GM12878 (cell line): Measurements from ENCODE around the gene RAPGEF1. TPM values are rescaled to one million over a fixed set of nuclear protein-coding genes. Genes with fewer than 3 reads are reported as not detected.

ENCODE experiments used
- BACH1 ChIP-seq: fragments of 450-650 bp; IDR thresholded peaks from 2 replicates; pipeline ENCODE4 v1.6.1; 2017; ENCODE audit warnings: mild to moderate bottlenecking, borderline replicate concordance
- CREB1 ChIP-seq: IDR thresholded peaks from 2 replicates; pipeline ENCODE4 v1.6.1; 2012; ENCODE audit warnings: low read depth, mild to moderate bottlenecking, inconsistent platforms
- CTCF ChIP-seq, 3 experiments: IDR thresholded peaks in 2 of 3; conservative IDR thresholded peaks in 1 of 3; 2 replicates each; pipeline ENCODE4 v1.5.1; 2011; ENCODE audit warnings: low read depth in 3 of 3, low read length in 3 of 3, mild to moderate bottlenecking in 3 of 3, control low read depth in 2 of 3, moderate library complexity in 2 of 3, inconsistent platforms in 1 of 3, mixed read lengths in 1 of 3; ENCODE audit not compliant: control insufficient read depth in 2 of 3, insufficient read depth in 1 of 3; ENCODE audit errors: extremely low read depth in 1 of 3
- DPF2 ChIP-seq: fragments of 450-650 bp; IDR thresholded peaks from 2 replicates; pipeline ENCODE4 v1.6.1; 2017; ENCODE audit warnings: mild to moderate bottlenecking
- E2F8 ChIP-seq: fragments of 450-650 bp; IDR thresholded peaks from 2 replicates; pipeline ENCODE4 v1.6.1; 2018; ENCODE audit warnings: mild to moderate bottlenecking, low read depth, moderate library complexity; ENCODE audit not compliant: partially characterized antibody
- FOXK2 ChIP-seq: fragments of 450-650 bp; IDR thresholded peaks from 2 replicates; pipeline ENCODE4 v1.6.1; 2017; ENCODE audit warnings: mild to moderate bottlenecking, moderate library complexity
- IKZF2 ChIP-seq, 2 experiments: fragments of 450-650 bp; IDR thresholded peaks; 2 replicates each; pipeline ENCODE4 v1.6.1; 2017; ENCODE audit warnings: mild to moderate bottlenecking in 2 of 2, moderate library complexity in 2 of 2
- IRF5 ChIP-seq: fragments of 450-650 bp; IDR thresholded peaks from 2 replicates; pipeline ENCODE4 v1.6.1; 2017; ENCODE audit warnings: borderline replicate concordance
- JUNB ChIP-seq: IDR thresholded peaks from 2 replicates; pipeline ENCODE4 v1.6.1; 2016; ENCODE audit warnings: antibody characterized with exemption, mild to moderate bottlenecking
- MTA2 ChIP-seq: fragments of 450-650 bp; IDR thresholded peaks from 2 replicates; pipeline ENCODE4 v1.6.1; 2016; ENCODE audit warnings: low read depth, mild to moderate bottlenecking, moderate library complexity
- MYB ChIP-seq: fragments of 150-350 bp; IDR thresholded peaks from 2 replicates; pipeline ENCODE4 v1.6.1; 2014; ENCODE audit warnings: mild to moderate bottlenecking, low read depth, low read length, borderline replicate concordance
- RBBP5 ChIP-seq: fragments of 200-600 bp; sonication (generic); conservative IDR thresholded peaks from 2 replicates; pipeline ENCODE4 v1.6.1; 2016
- SMAD1 ChIP-seq: fragments of 450-650 bp; IDR thresholded peaks from 2 replicates; pipeline ENCODE4 v1.6.1; 2018; ENCODE audit warnings: mild to moderate bottlenecking, low read depth; ENCODE audit not compliant: partially characterized antibody
- SPI1 ChIP-seq: IDR thresholded peaks from 2 replicates; pipeline ENCODE4 v1.6.1; 2011; ENCODE audit warnings: low read depth, mild to moderate bottlenecking, low read length, moderate library complexity, borderline replicate concordance; ENCODE audit not compliant: insufficient read depth
- SUPT20H ChIP-seq: IDR thresholded peaks from 2 replicates; pipeline ENCODE4 v1.6.1; 2011; ENCODE audit warnings: low read depth, mild to moderate bottlenecking, low read length, moderate library complexity, borderline replicate concordance; ENCODE audit not compliant: control insufficient read depth
- ZBED1 ChIP-seq: IDR thresholded peaks from 2 replicates; pipeline ENCODE4 v1.6.1; 2016; ENCODE audit warnings: borderline replicate concordance
- ZBTB40 ChIP-seq: fragments of 450-650 bp; IDR thresholded peaks from 2 replicates; pipeline ENCODE4 v1.6.1; 2016; ENCODE audit warnings: mild to moderate bottlenecking, moderate library complexity, borderline replicate concordance
- ZNF207 ChIP-seq: fragments of 450-650 bp; IDR thresholded peaks from 2 replicates; pipeline ENCODE4 v1.6.1; 2014; ENCODE audit warnings: antibody characterized with exemption, mild to moderate bottlenecking, borderline replicate concordance
- polyA plus RNA-seq, 11 experiments: library from polyadenylated mRNA; depleted of rRNA in 4 of 11; unstranded in 6 of 11; stranded (reverse) in 5 of 11; fragments of >200 nt; fragmentation: Nextera tagmentation in 4 of 11; fragmentation: Illumina TruSeq in 1 of 11; extraction: Ambion mirVana in 4 of 11; extraction: Trizol in 1 of 11; gene quantifications; 1 replicate in 1 of 11; 2 replicates in 10 of 11; pipeline versions ENCODE4 v1.2.1 to v1.2.3, GENCODE V29; 2011 to 2016; ENCODE audit warnings: inconsistent platforms in 2 of 11, missing spikeins in 2 of 11, low read depth in 1 of 11
- total RNA-seq, 4 experiments: library from RNA; depleted of rRNA in 3 of 4; stranded (reverse); fragments of >200 nt in 3 of 4; fragmentation: Illumina TruSeq in 1 of 4; extraction: Trizol in 1 of 4; gene quantifications; 2 replicates each; pipeline versions ENCODE4 v1.2.1 to v1.2.3, GENCODE V29; 2013 to 2021

RAPGEF1 gene
- total and polyA plus RNA-seq, 10 of the 15 experiments (the other 5 are each of a cell fraction or from before 2014, with no cell fraction given): 0.42 to 113 (median 45.9) TPM

- TF ChIP-seq E2F8 (no peak), FOXK2 (no peak), ZBTB40 (peak; percentile 91), JUNB (no peak), CREB1 (no peak), SPI1 (no peak), IKZF2 (IDR thresholded peaks at IDR 0.05) (peak in 1 of 2 experiments; percentile 23; a peak in 1 of 4 replicates), MYB (no peak), IRF5 (no peak), ZBED1 (no peak), ZNF207 (no peak), SMAD1 (no peak), SUPT20H (no peak), BACH1 (no peak), MTA2 (peak; percentile 37; the same call in 1 of the 2 replicates), CTCF (IDR thresholded peaks at IDR 0.05 in 2 of 3, conservative IDR thresholded peaks at IDR 0.05 in 1 of 3; ENCODE audit: control insufficient read depth in 2 of 3, extremely low read depth in 1 of 3, insufficient read depth in 1 of 3, low read depth in 3 of 3, low read length in 3 of 3) (no peak), DPF2 (peak; percentile 30; the same call in 1 of the 2 replicates), RBBP5 (no peak)
Observed at GRCh38 chr9:131685753-131686706, 53.8 kb downstream of the RAPGEF1 start (continued).
